Smooth muscle cell (in vitro differentiated cells): Measurements from ENCODE around the gene NLRC5. TPM values are rescaled to one million over a fixed set of nuclear protein-coding genes. Genes with fewer than 3 reads are reported as not detected.

Source experiments
- DNase-seq: peaks from one replicate; lab custom pipeline; 2025; ENCODE audit not compliant: unreplicated experiment; lab: John Stamatoyannopoulos, UW
- H2AFZ ChIP-seq: fragments of 200-600 bp; sonication (generic); 2 replicates; pipeline ENCODE4 v1.6.0; 2016; ENCODE audit warnings: antibody characterized with exemption, low read depth, mild to moderate bottlenecking
- H3F3A ChIP-seq: fragments of 200-600 bp; sonication (generic); 2 replicates; pipeline ENCODE4 v1.6.0; 2017; ENCODE audit warnings: antibody characterized with exemption, low read depth
- H3K27ac ChIP-seq: fragments of 200-600 bp; sonication (generic); 2 replicates; pipeline ENCODE4 v1.5.1; 2016; ENCODE audit warnings: low read depth, mild to moderate bottlenecking
- H3K27me3 ChIP-seq: fragments of 200-600 bp; sonication (generic); 2 replicates; pipeline ENCODE4 v1.6.1; 2016; ENCODE audit warnings: low read depth, mild to moderate bottlenecking
- H3K36me3 ChIP-seq: fragments of 200-600 bp; sonication (generic); 2 replicates; pipeline ENCODE4 v1.5.1; 2016; ENCODE audit warnings: low read depth
- H3K4me1 ChIP-seq: fragments of 200-600 bp; sonication (generic); 2 replicates; pipeline ENCODE4 v1.5.1; 2016; ENCODE audit warnings: low read depth
- H3K4me2 ChIP-seq: fragments of 200-600 bp; sonication (generic); 2 replicates; pipeline ENCODE4 v1.6.0; 2016; ENCODE audit warnings: mild to moderate bottlenecking
- H3K4me3 ChIP-seq: fragments of 200-600 bp; sonication (generic); 2 replicates; pipeline ENCODE4 v1.5.1; 2016; ENCODE audit warnings: mild to moderate bottlenecking
- H3K79me2 ChIP-seq: fragments of 200-600 bp; sonication (generic); 2 replicates; pipeline ENCODE4 v1.6.0; 2016; ENCODE audit warnings: low read depth, mild to moderate bottlenecking
- H3K9ac ChIP-seq: fragments of 200-600 bp; sonication (generic); 2 replicates; pipeline ENCODE4 v1.6.0; 2016; ENCODE audit warnings: low read depth
- H3K9me3 ChIP-seq: fragments of 200-600 bp; sonication (generic); replicated peaks from 2 replicates; pipeline ENCODE4 v1.5.1; 2016; ENCODE audit warnings: low read depth
- H4K20me1 ChIP-seq: fragments of 200-600 bp; sonication (generic); 2 replicates; pipeline ENCODE4 v1.6.0; 2016; ENCODE audit warnings: low read depth
- CTCF ChIP-seq: fragments of 200-600 bp; sonication (generic); IDR thresholded peaks from 2 replicates; pipeline ENCODE4 v1.5.1; 2017; ENCODE audit warnings: borderline replicate concordance, mild to moderate bottlenecking, antibody characterized with exemption; ENCODE audit not compliant: insufficient read depth, poor library complexity, severe bottlenecking
- WGBS: methylation state at CpG from one replicate; pipeline ENCODE4 v1.1.7; 2016; ENCODE audit warnings: low lambda C conversion rate; 5-methylcytosine and 5-hydroxymethylcytosine counted together
- polyA plus RNA-seq: library from polyadenylated mRNA; unstranded; fragments of >200 nt; fragmentation: Nextera tagmentation; extraction: Ambion mirVana; gene quantifications from 2 replicates; pipeline ENCODE4 v1.2.1, GENCODE V29; 2016
- total RNA-seq: library from RNA; depleted of rRNA; stranded (reverse); fragments of >200 nt; gene quantifications from 2 replicates; pipeline ENCODE4 v1.2.3, GENCODE V29; 2014

NLRC5 gene
- total and polyA plus RNA-seq, 2 experiments from 2014 or later, result 4.2 to 21.4 TPM

- no peak overlapping the region for H3K9ac ChIP-seq
- no peaks in the 10 kb centered on the region for H3K27me3 ChIP-seq
- H3K9me3 ChIP-seq, result no peaks in the 10 kb centered on the region
- H3K4me1 ChIP-seq, result no peaks in the 10 kb centered on the region
- TF ChIP-seq CTCF, result no peak
- H3K27ac ChIP-seq, result no peak overlapping the region
- H3K36me3 ChIP-seq, result no peaks in the 10 kb centered on the region
- no peaks in the 10 kb centered on the region for H4K20me1 ChIP-seq
- no peak for DNase-seq
- no peak overlapping the region for H3K4me3 ChIP-seq
- H3K4me2 ChIP-seq, result no peak overlapping the region
- H3K79me2 ChIP-seq, result no peaks in the 10 kb centered on the region
- no peak overlapping the region for H2AFZ ChIP-seq
- 92% methylated on average over 6 of the region's 6 CpGs for WGBS
- no peaks in the 10 kb centered on the region for H3F3A ChIP-seq
Measured at GRCh38 chr16:57082664-57083063, 93.3 kb downstream of the NLRC5 start.

GRCh38 chr16:57083485-57084126 is 94.2 kb downstream of the NLRC5 start:
- WGBS, result 65% methylated on average over 7 of the region's 7 CpGs
- H3K4me3 ChIP-seq, result no peak overlapping the region
- no peak overlapping the region for H3K9ac ChIP-seq

GRCh38 chr16:57084257-57084770 is 95.0 kb downstream of the NLRC5 start:
- Histone ChIP-seq H3K4me2 (no peak overlapping the region), H3K9ac (no peak overlapping the region), H2AFZ (no peak overlapping the region), H3K36me3 (no peaks in the 10 kb centered on the region), H3K4me3 (no peak overlapping the region), H3K27me3 (no peaks in the 10 kb centered on the region), H3K27ac (no peak overlapping the region), H4K20me1 (no peaks in the 10 kb centered on the region), H3F3A (no peaks in the 10 kb centered on the region), H3K9me3 (no peaks in the 10 kb centered on the region), H3K79me2 (no peaks in the 10 kb centered on the region), H3K4me1 (no peaks in the 10 kb centered on the region)
- peak; percentile 11 for DNase-seq
- 25% methylated on average over 9 of the region's 9 CpGs for WGBS
- peak; percentile 97 for TF ChIP-seq CTCF

More at GRCh38 chr16:57083485-57084126, 94.2 kb downstream of the NLRC5 start:
- H3K27ac ChIP-seq, result no peak overlapping the region
- H3K79me2 ChIP-seq, result no peaks in the 10 kb centered on the region
- TF ChIP-seq CTCF, result no peak
- no peaks in the 10 kb centered on the region for H3K4me1 ChIP-seq
- H2AFZ ChIP-seq, result no peak overlapping the region
- no peak overlapping the region for H3K4me2 ChIP-seq
- H4K20me1 ChIP-seq, result no peaks in the 10 kb centered on the region
- H3F3A ChIP-seq, result no peaks in the 10 kb centered on the region
- DNase-seq, result no peak
- H3K36me3 ChIP-seq, result no peaks in the 10 kb centered on the region
- no peaks in the 10 kb centered on the region for H3K9me3 ChIP-seq
- H3K27me3 ChIP-seq, result no peaks in the 10 kb centered on the region

GRCh38 chr16:57084996-57085395 is 95.6 kb downstream of the NLRC5 start:
- no peaks in the 10 kb centered on the region for H3F3A ChIP-seq
- 94% methylated on average over 7 of the region's 7 CpGs for WGBS
- DNase-seq, result no peak
- no peak overlapping the region for H3K4me2 ChIP-seq
- H3K27ac ChIP-seq, result no peak overlapping the region
- no peaks in the 10 kb centered on the region for H3K9me3 ChIP-seq
- H3K4me3 ChIP-seq, result no peak overlapping the region
- no peak overlapping the region for H3K9ac ChIP-seq
- no peaks in the 10 kb centered on the region for H3K27me3 ChIP-seq
- no peaks in the 10 kb centered on the region for H3K4me1 ChIP-seq
- H3K36me3 ChIP-seq, result no peaks in the 10 kb centered on the region
- H3K79me2 ChIP-seq, result no peaks in the 10 kb centered on the region
- no peak for TF ChIP-seq CTCF
- H2AFZ ChIP-seq, result no peak overlapping the region
- no peaks in the 10 kb centered on the region for H4K20me1 ChIP-seq
